Bone marrow (tissue), 2 donors: ENCODE data around the gene SHF.

Source experiments
- DNase-seq, 2 donors: peaks; one replicate each; lab custom pipeline; 2025; lab: John Stamatoyannopoulos, UW

The SHF gene

DNA sequence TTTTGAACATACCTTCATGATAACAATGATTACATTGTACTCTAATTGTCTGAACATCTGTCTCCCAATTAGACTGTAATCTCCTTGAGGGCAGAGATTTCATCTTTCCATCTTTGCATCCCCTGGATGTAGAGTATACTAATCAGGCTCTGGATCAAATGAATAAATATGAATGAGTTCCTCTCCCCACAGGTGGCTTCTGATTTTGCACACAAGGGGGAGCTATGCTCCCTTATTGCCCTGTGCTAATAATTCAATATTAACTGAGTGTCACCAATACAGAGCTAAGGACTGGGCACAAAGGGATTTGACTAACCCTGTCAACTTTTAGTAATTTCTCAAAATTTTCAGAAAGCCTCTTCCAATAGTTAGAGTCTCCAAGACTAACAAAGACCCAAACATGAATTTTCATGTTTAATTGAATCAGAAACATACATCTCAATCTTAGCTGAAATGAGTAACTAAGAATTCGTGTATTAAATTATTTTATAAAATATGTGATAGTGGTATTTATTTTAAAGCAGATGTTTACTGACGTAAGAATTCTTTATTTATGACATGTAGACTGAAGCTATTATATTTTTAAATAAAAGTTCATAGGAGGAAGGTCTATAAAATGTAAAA lies 61.1 kb downstream of the SHF start:
- peak in 1 of 2 donors; percentile 13 for DNase-seq

DNA sequence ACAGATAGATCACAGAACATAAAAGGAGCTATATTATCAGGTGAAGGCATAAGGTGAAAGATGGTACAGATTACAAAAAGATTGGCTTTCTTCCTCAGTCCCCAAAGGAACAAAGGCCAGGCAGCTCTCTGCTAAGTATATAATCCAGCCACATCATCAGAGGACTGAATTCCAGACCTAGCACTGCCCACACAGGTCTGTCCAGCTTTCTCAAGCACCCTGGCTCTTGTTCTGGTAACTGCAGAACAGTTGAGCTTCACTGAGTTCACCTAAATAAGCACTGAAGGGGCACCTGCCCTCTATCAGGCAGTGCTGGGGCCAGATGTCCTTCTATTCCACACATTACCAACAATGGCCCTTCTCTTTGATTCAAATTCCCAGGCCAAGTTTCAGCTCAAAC lies 64.4 kb downstream of the SHF start:
- no peak for DNase-seq

DNA sequence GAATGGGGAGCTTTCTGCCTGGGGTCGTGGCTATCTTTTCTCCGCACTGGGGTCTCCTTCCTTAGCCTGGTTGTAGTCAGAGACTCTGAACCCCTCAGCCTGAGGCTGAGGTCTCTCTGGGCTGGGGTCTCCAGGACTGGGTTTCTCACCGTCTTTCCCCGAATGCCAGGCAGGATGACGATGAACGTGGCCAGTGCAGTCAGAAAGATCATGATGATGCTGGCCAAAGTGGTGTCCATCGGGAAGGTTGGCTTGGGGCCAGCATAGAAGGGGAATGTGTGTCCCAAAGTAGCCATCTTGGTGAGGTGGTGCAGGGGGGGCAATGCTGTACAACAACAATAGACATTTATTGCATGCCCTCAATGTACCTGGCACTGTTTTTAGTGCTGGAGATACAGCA lies 65.0 kb downstream of the SHF start:
- no peak for DNase-seq

DNA sequence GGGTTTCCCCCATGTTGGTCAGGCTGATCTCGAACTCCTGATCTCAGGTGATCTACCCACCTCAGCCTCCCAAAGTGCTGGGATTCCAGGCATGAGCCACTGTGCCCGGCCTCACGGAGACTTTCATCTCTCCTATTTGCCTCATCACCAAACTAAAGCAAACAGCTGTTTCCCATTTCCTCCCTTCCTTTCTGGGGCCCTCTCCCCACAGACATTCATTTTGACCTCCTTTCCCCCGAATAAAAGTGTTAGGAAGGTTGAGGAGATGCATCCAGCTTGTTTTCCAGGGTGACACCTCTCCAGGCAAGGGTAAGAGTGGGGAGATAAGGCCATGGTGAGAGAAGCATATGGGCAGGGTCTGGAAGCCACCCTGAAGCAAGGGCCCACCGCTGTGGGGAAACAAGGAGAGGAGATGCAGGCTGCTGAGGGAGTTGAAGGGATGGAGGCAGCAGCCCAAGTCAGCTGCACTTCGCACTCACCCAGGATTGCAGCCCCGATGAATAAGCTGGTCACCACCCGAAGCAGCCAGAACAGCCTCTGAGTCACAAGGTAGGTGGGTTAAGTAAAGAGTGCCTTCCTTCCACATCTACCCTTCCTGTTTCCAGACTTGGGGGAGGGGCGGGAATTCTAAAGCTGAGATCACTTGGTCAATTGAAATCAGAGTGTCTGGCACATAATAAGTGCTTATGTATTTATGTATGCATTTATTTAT lies 65.9 kb downstream of the SHF start:
- no peak for DNase-seq

DNA sequence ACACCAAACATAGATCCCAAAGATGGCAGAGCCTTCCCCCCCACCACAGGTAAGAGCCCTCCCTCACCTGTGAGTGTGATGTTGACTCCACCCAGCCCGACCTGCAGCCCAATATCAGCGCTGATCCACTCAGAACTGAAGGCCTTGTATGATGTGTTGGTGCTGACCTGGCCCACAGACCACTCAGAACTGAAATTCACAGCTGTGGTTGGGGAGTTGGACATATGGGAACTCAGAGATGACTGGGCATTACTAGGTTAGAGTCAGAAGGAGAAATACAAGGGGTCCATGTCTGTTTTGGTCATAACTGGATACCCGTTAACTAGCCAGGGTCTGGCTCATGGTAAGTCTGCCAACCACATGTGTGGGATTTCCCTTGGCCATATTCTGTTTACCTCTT lies 66.7 kb downstream of the SHF start:
- DNase-seq, result no peak

DNA sequence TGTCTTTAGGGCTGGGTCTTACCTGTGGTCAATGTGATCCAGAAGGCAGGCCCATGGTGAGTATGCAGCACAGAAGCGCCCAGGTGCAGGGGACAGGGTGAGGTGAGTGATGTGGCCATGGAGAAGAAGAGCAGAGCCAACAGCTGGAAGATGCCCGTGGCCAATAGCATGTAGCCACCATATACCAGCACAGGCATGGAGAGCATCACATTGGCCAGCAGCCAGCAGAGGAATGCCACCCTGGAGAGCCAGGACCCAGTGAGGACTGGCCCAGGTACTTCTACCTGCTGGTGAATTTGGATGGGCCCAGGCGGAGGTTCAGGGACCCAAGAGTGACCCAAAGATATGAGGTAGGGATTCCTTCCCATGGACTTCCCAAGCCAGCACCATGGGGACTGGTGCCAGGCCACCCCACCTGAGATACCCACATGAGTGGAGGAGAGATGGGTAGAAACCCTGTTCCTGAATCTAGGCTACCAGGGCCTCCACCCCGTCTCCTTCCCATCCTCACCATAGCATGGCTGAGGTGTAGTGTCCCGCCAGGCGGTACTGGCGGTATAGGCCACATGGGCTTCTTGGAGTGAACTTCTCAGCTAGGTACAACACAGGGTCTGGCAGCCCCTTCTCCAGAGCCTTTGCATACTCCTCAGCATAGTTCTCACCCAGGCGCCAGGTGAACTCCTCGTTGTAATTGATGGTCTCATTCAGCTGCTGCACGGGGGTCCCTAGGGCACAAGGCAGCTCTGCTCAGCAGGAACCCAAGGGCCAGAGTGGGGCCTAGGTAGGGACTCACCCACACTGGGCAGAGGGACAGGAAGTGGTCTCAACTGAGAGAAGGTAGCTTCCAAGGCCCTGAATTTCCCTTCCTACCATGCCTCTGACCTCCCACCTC lies 67.4 kb downstream of the SHF start:
- no peak for DNase-seq

DNA sequence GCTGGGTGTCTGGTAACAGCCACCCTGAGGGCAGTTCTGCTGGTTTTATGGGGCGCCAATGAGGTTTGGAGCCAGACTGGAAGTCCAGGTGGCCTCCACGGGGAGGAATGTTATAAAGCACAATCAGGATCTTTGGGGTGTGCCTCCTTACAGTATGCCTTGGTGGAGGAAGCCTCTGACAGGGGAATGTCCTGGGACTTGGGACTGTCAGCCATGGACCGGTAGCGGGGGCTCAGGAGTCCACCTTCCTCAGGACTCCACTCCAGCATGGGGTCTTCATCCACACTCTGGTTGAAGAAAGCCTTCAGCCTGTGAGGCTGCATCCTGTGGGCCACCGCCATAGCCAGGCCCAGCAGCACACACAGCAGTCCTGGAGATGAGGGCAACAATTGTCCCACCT lies 68.8 kb downstream of the SHF start:
- DNase-seq, result no peak

DNA sequence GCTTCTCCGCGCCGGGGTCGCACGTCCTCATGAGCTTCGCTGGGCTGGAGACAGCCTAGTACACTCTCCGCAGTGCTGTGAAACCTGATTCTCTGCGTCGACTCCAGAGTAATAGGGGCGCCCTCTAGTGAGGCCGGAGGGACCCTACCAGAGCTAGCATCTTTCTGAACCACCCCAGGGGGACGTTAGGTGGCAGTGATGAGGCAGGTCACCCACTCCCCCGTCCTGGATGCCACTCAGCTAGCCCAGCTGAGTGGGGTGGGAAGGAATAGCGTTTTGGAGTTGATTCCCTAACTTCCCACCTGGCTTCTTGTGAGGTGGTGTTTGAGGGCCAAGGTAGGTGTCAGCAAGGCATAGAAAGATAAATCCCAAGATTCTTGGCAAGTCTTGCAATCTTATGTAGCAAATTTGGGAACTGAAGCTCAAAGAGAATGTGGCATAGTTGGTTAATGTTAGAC lies 69.6 kb downstream of the SHF start:
- peak; percentile 55 to 90 for DNase-seq

DNA sequence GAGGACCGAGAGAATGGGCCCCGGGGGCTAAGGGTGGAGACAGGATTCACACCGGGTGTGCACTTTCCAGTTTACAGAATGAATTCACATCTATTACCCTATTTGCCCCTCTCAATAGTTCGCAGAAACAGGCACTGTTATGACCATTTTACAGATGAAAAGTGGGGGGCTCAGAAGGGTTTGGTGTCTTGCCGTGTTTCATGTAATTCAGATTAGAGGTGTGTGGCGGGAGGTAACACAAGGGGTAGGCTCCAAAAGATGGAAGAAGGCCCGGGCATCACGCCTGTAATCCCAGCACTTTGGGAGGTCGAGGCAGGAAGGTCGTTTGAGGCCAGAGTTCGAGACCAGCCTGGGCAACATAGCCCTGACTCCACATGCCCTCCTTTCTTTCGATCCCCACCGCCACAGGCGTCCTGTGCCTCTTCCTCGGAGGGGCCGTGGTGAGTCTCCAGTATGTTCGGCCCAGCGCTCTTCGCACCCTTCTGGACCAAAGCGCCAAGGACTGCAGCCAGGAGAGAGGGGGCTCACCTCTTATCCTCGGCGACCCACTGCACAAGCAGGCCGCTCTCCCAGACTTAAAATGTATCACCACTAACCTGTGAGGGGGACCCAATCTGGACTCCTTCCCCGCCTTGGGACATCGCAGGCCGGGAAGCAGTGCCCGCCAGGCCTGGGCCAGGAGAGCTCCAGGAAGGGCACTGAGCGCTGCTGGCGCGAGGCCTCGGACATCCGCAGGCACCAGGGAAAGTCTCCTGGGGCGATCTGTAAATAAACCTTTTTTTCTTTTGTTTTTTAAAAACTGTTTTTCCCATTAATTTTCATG lies 70.2 kb downstream of the SHF start:
- no peak for DNase-seq
